Glomerular visceral epithelial cell (primary cell): ENCODE data around the gene PAH.

Source experiments
- DNase-seq: peaks from one replicate; pipeline ENCODE4 v3.0.0-alpha.2; 2016; ENCODE audit errors: extremely low spot score

PAH gene

GRCh38 chr12:102824218-102824835 is 92.7 kb downstream of the PAH start:
- DNase-seq, result peak; percentile 1

GRCh38 chr12:102821149-102821548 is 95.9 kb downstream of the PAH start:
- no peak for DNase-seq

- peak; percentile 13 for DNase-seq
Observed at GRCh38 chr12:102816816-102817434, 100.1 kb downstream of the PAH start.

GRCh38 chr12:102814691-102815367 is 102.2 kb downstream of the PAH start:
- no peak for DNase-seq

- no peak for DNase-seq
Observed at GRCh38 chr12:102812344-102812743, 104.7 kb downstream of the PAH start.

GRCh38 chr12:102811110-102811737 is 105.8 kb downstream of the PAH start:
- DNase-seq, result peak; percentile 23

- DNase-seq, result no peak
Observed at GRCh38 chr12:102808412-102808811, 108.6 kb downstream of the PAH start.

- no peak for DNase-seq
Observed at GRCh38 chr12:102806592-102806991, 110.5 kb downstream of the PAH start.

- no peak for DNase-seq
Observed at GRCh38 chr12:102806110-102806509, 110.9 kb downstream of the PAH start.

GRCh38 chr12:102800565-102800964 is 116.5 kb downstream of the PAH start:
- DNase-seq, result no peak

GRCh38 chr12:102799229-102799628 is 117.8 kb downstream of the PAH start:
- DNase-seq, result no peak

GRCh38 chr12:102797528-102797927 is 119.5 kb downstream of the PAH start:
- no peak for DNase-seq

- no peak for DNase-seq
Observed at GRCh38 chr12:102793921-102794320, 123.1 kb downstream of the PAH start.
